ENCODE results near the gene GRAMD4. TPM values are rescaled to one million over a fixed set of nuclear protein-coding genes. Genes with fewer than 3 reads are reported as not detected.

GRAMD4 gene
- total RNA-seq, 1 experiment from 2014 or later: 25.3 TPM

DNA sequence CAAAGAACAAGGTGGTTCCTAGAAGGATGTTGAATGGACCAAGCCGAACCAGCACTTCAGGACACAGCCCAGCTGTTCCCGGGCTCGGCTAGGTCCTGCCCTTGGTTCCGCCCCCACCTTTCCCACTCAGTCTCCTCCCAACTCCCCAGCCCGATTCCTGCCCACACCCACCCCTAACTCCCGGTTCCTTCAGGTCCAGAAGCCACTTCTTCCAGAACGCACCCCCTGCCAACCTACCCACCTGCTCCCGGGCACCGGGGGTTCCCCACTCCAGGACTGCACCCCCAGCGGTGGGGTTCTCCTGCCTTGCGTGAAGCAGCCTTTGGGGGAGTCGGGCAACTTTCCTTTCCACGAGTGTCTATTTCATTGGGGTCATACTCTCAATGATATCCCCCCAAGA, 87.1 kb downstream of the GRAMD4 start:
- BruUV-seq (replicated peaks): no TSS peak
- Histone ChIP-seq H3K9me3 (ENCODE audit: low read length) (no peaks in the 10 kb centered on the region), H3K36me3 (ENCODE audit: low read depth, low read length) (no peaks in the 10 kb centered on the region), H4K20me1 (ENCODE audit: low read length) (no peaks in the 10 kb centered on the region), H3F3A (ENCODE audit: low read length, unreplicated experiment) (no peaks in the 10 kb centered on the region), H3K4me3 (ENCODE audit: low read length) (no peak overlapping the region), H3K27ac (ENCODE audit: low read length) (no peak overlapping the region), H3K4me2 (ENCODE audit: low read length) (no peak overlapping the region), H3K4me1 (ENCODE audit: insufficient read depth, low read length) (no peaks in the 10 kb centered on the region), H3K79me2 (ENCODE audit: low read length) (no peaks in the 10 kb centered on the region), H3K9me2 (replicated peaks; ENCODE audit: low read length) (no peaks in the 10 kb centered on the region), H2AFZ (ENCODE audit: low read length) (no peak overlapping the region), H3K9ac (ENCODE audit: low read length) (no peak overlapping the region), H3K27me3 (ENCODE audit: low read length) (no peaks in the 10 kb centered on the region)
- intact Hi-C loops (cut with micrococcal nuclease): no loop called here
- DNase-seq (no peak), ATAC-seq (no peak)
- TF ChIP-seq EZH2 (IDR thresholded peaks at IDR 0.05; ENCODE audit: low read length, unreplicated experiment): no peak
- TF ChIP-seq, protein P1, sequence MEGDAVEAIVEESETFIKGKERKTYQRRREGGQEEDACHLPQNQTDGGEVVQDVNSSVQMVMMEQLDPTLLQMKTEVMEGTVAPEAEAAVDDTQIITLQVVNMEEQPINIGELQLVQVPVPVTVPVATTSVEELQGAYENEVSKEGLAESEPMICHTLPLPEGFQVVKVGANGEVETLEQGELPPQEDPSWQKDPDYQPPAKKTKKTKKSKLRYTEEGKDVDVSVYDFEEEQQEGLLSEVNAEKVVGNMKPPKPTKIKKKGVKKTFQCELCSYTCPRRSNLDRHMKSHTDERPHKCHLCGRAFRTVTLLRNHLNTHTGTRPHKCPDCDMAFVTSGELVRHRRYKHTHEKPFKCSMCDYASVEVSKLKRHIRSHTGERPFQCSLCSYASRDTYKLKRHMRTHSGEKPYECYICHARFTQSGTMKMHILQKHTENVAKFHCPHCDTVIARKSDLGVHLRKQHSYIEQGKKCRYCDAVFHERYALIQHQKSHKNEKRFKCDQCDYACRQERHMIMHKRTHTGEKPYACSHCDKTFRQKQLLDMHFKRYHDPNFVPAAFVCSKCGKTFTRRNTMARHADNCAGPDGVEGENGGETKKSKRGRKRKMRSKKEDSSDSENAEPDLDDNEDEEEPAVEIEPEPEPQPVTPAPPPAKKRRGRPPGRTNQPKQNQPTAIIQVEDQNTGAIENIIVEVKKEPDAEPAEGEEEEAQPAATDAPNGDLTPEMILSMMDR (conservative IDR thresholded peaks at IDR 0.05; ENCODE audit: low read depth, low read length): no peak
- no peak for TF ChIP-seq EZH2phosphoT487 (IDR thresholded peaks at IDR 0.05; ENCODE audit: borderline replicate concordance, low read length)
- ChIA-PET CTCF (no interaction called here), POLR2A (ENCODE audit: unreplicated experiment) (no interaction called here)

DNA sequence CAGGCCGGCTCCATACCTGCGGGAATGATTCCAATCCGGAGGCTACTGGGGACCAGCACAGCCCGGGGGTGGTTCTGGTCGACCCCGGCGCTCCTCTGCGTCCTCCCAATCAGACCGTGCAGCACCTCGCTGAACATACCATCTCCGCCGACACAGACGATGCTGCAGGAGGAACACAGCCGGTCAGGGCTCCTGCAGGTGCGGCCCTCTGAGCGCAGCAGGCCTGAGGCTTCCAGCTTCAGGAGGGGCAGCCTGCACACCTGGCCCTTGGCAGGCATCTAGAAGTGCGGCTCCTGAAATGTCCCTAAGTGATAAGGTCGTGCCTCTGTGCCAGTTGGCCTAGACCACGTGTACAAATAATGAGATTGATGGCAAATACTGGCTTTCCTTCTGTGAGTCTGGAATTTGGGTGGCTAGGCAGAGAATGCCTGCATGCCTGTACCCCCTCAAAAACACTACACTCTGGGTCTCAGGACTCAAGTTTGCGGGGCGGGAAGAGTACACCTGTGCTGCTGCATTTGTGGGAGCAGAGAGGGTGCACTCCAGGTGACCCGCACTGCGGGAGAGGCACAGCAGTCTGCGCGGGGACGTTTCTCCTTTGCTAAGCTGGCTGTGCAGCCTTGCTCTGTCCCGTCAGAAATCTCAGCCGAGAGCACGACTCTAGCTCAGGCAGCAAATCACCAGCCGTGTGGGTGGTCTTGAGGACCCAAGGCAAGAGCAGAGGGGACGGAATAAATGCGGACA, 87.8 kb downstream of the GRAMD4 start:
- BruUV-seq (replicated peaks): no TSS peak
- no peak overlapping the region for H3K9ac ChIP-seq (ENCODE audit: low read length)
- TF ChIP-seq, protein P1 (conservative IDR thresholded peaks at IDR 0.05; ENCODE audit: low read depth, low read length): no peak
- no peak for TF ChIP-seq EZH2 (IDR thresholded peaks at IDR 0.05; ENCODE audit: low read length, unreplicated experiment)
- TF ChIP-seq EZH2phosphoT487 (IDR thresholded peaks at IDR 0.05; ENCODE audit: borderline replicate concordance, low read length): no peak
- H3K9me3 ChIP-seq (ENCODE audit: low read length): no peaks in the 10 kb centered on the region
- no peaks in the 10 kb centered on the region for H4K20me1 ChIP-seq (ENCODE audit: low read length)
- no peak overlapping the region for H2AFZ ChIP-seq (ENCODE audit: low read length)
- no peaks in the 10 kb centered on the region for H3F3A ChIP-seq (ENCODE audit: low read length, unreplicated experiment)
- CTCF ChIA-PET: no interaction called here
- H3K36me3 ChIP-seq (ENCODE audit: low read depth, low read length): no peaks in the 10 kb centered on the region
- no peaks in the 10 kb centered on the region for H3K4me1 ChIP-seq (ENCODE audit: insufficient read depth, low read length)
- no peaks in the 10 kb centered on the region for H3K27me3 ChIP-seq (ENCODE audit: low read length)
- intact Hi-C loops (cut with micrococcal nuclease): no loop called here
- DNase-seq (no peak), ATAC-seq (no peak)
- no peaks in the 10 kb centered on the region for H3K79me2 ChIP-seq (ENCODE audit: low read length)
- H3K4me2 ChIP-seq (ENCODE audit: low read length): no peak overlapping the region
- no peak overlapping the region for H3K27ac ChIP-seq (ENCODE audit: low read length)
- H3K4me3 ChIP-seq (ENCODE audit: low read length): no peak overlapping the region
- H3K9me2 ChIP-seq (replicated peaks; ENCODE audit: low read length): no peaks in the 10 kb centered on the region
- POLR2A ChIA-PET (ENCODE audit: unreplicated experiment): no interaction called here

DNA sequence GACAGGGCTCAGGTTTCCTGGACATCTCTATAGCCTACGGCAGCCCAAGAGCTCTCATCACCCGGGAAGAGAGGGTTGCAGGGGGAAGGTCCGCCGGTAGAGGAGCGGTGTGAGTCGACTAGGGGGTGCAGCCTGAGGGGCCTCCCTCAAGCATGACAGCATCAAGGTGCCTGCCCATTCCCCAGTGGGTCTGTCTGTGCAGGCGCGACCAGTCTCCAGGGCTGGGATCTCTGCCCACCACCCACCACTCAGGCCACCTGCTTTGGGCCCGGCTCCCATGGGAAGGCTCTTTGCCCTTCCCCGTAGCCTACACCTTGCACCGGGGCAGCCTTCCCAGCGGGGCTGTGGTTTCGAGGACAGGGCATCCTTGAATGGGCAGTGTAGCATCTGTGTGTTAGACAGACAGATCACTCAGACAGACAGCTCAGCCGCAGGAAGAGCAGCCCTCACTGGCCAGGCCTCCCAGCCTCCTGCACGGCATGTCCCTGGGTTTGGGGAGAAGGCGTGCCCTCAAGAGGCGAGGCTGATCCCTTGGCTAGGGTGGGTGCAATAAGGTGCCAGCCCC, 88.7 kb downstream of the GRAMD4 start:
- ATAC-seq: no peak
- Histone ChIP-seq H4K20me1 (ENCODE audit: low read length) (no peaks in the 10 kb centered on the region), H3K27me3 (ENCODE audit: low read length) (no peaks in the 10 kb centered on the region), H3K9me3 (ENCODE audit: low read length) (no peaks in the 10 kb centered on the region), H3K79me2 (ENCODE audit: low read length) (no peaks in the 10 kb centered on the region), H3K9ac (ENCODE audit: low read length) (no peak overlapping the region), H2AFZ (ENCODE audit: low read length) (no peak overlapping the region), H3K4me1 (ENCODE audit: insufficient read depth, low read length) (no peaks in the 10 kb centered on the region), H3K4me2 (ENCODE audit: low read length) (no peak overlapping the region), H3K9me2 (replicated peaks; ENCODE audit: low read length) (no peaks in the 10 kb centered on the region), H3K4me3 (ENCODE audit: low read length) (no peak overlapping the region), H3K36me3 (ENCODE audit: low read depth, low read length) (no peaks in the 10 kb centered on the region), H3F3A (ENCODE audit: low read length, unreplicated experiment) (no peaks in the 10 kb centered on the region), H3K27ac (ENCODE audit: low read length) (no peak overlapping the region)
- ChIA-PET CTCF (no interaction called here), POLR2A (ENCODE audit: unreplicated experiment) (no interaction called here)
- no TSS peak for BruUV-seq (replicated peaks)
- TF ChIP-seq EZH2phosphoT487 (IDR thresholded peaks at IDR 0.05; ENCODE audit: borderline replicate concordance, low read length) (no peak), EZH2 (IDR thresholded peaks at IDR 0.05; ENCODE audit: low read length, unreplicated experiment) (no peak)
- TF ChIP-seq, protein P1 (conservative IDR thresholded peaks at IDR 0.05; ENCODE audit: low read depth, low read length): no peak
- intact Hi-C loops (cut with micrococcal nuclease): no loop called here
- no peak for DNase-seq
